Liver (tissue), 9 donors: Measurements from ENCODE around the gene RABGGTA. TPM values are rescaled to one million over a fixed set of nuclear protein-coding genes. Genes with fewer than 3 reads are reported as not detected.

Experiments
- DNase-seq: peaks from one replicate; pipeline ENCODE4 v3.0.0-alpha.2; 2017; ENCODE audit warnings: low spot score
- H3K27ac ChIP-seq, 2 donors: one replicate each; pipeline ENCODE4 v1.7.0; 2013; ENCODE audit warnings: inconsistent platforms in 2 of 2, low read length in 2 of 2, control low read depth in 1 of 2, low read depth in 1 of 2, mild to moderate bottlenecking in 1 of 2
- H3K27me3 ChIP-seq, 4 donors: one replicate each; pipeline versions ENCODE4 v1.6.1 to v1.7.0; 2013; ENCODE audit warnings: low read length in 3 of 4, inconsistent platforms in 1 of 4, mild to moderate bottlenecking in 1 of 4, moderate library complexity in 1 of 4; ENCODE audit not compliant: control insufficient read depth in 4 of 4, insufficient read depth in 4 of 4
- H3K36me3 ChIP-seq, 4 donors: one replicate each; pipeline versions ENCODE4 v1.6.1 to v1.7.0; 2013; ENCODE audit warnings: low read length in 3 of 4, mild to moderate bottlenecking in 3 of 4, low read depth in 1 of 4, moderate library complexity in 1 of 4; ENCODE audit not compliant: control insufficient read depth in 4 of 4, insufficient read depth in 3 of 4
- H3K4me1 ChIP-seq, 4 donors: one replicate each; pipeline versions ENCODE4 v1.6.1 to v1.7.0; 2013; ENCODE audit warnings: low read length in 3 of 4, mild to moderate bottlenecking in 3 of 4, moderate library complexity in 1 of 4; ENCODE audit not compliant: control insufficient read depth in 4 of 4, insufficient read depth in 4 of 4
- H3K4me3 ChIP-seq, 3 donors: one replicate each; pipeline versions ENCODE4 v1.6.1 to v1.7.0; 2013; ENCODE audit warnings: low read length in 3 of 3, control low read depth in 1 of 3, low read depth in 1 of 3, mild to moderate bottlenecking in 1 of 3
- H3K9ac ChIP-seq, 2 donors: one replicate each; pipeline ENCODE4 v1.7.0; 2013; ENCODE audit warnings: low read length in 2 of 2, mild to moderate bottlenecking in 2 of 2, moderate library complexity in 2 of 2, control low read depth in 1 of 2, low read depth in 1 of 2
- H3K9me3 ChIP-seq, 4 donors: one replicate each; pipeline versions ENCODE4 v1.6.1 to v1.7.0; 2013; ENCODE audit warnings: low read length in 3 of 4; ENCODE audit not compliant: control insufficient read depth in 4 of 4
- ATF3 ChIP-seq: IDR thresholded peaks from 2 replicates; pipeline ENCODE4 v1.6.1; 2016; ENCODE audit warnings: antibody characterized with exemption
- CTCF ChIP-seq: fragments of 150-350 bp; IDR thresholded peaks from 2 replicates; pipeline ENCODE4 v1.5.1; 2017; ENCODE audit warnings: improper control_type of control experiment, low read depth, low read length; ENCODE audit not compliant: missing input control
- EGR1 ChIP-seq, 2 donors: IDR thresholded peaks; 2 replicates each; pipeline ENCODE4 v1.6.1; 2016 to 2018; ENCODE audit warnings: antibody characterized with exemption in 2 of 2, low read depth in 2 of 2
- FOXA1 ChIP-seq: IDR thresholded peaks from 2 replicates; pipeline ENCODE4 v1.6.1; 2016; ENCODE audit warnings: antibody characterized with exemption
- FOXA2 ChIP-seq: IDR thresholded peaks from 2 replicates; pipeline ENCODE4 v1.6.1; 2016; ENCODE audit warnings: antibody characterized with exemption
- GABPA ChIP-seq, 2 donors: IDR thresholded peaks in 1 of 2; conservative IDR thresholded peaks in 1 of 2; 2 replicates each; pipeline ENCODE4 v1.6.1; 2016; ENCODE audit warnings: antibody characterized with exemption in 2 of 2, mild to moderate bottlenecking in 1 of 2, moderate library complexity in 1 of 2
- HNF4A ChIP-seq, 2 donors: conservative IDR thresholded peaks; 2 replicates each; pipeline ENCODE4 v1.6.1; 2016; ENCODE audit warnings: antibody characterized with exemption in 2 of 2, mild to moderate bottlenecking in 2 of 2
- HNF4G ChIP-seq: IDR thresholded peaks from 2 replicates; pipeline ENCODE4 v1.6.1; 2016; ENCODE audit warnings: antibody characterized with exemption
- JUND ChIP-seq, 2 donors: IDR thresholded peaks; 2 replicates each; pipeline ENCODE4 v1.6.1; 2016; ENCODE audit warnings: antibody characterized with exemption in 2 of 2
- MAX ChIP-seq: IDR thresholded peaks from 2 replicates; pipeline ENCODE4 v1.6.1; 2016; ENCODE audit warnings: antibody characterized with exemption
- NR2F2 ChIP-seq: IDR thresholded peaks from 2 replicates; pipeline ENCODE4 v1.6.1; 2016; ENCODE audit warnings: antibody characterized with exemption
- RAD21 ChIP-seq, 2 donors: IDR thresholded peaks; 2 replicates each; pipeline ENCODE4 v1.6.1; 2016; ENCODE audit warnings: antibody characterized with exemption in 2 of 2, mild to moderate bottlenecking in 2 of 2
- REST ChIP-seq: IDR thresholded peaks from 2 replicates; pipeline ENCODE4 v1.6.1; 2016; ENCODE audit warnings: antibody characterized with exemption, mild to moderate bottlenecking
- RXRA ChIP-seq, 2 donors: IDR thresholded peaks; 2 replicates each; pipeline ENCODE4 v1.6.1; 2017 to 2018; ENCODE audit warnings: antibody characterized with exemption in 2 of 2, mild to moderate bottlenecking in 1 of 2
- SP1 ChIP-seq: IDR thresholded peaks from 2 replicates; pipeline ENCODE4 v1.6.1; 2018; ENCODE audit warnings: antibody characterized with exemption, mild to moderate bottlenecking
- TAF1 ChIP-seq: conservative IDR thresholded peaks from 2 replicates; pipeline ENCODE4 v1.6.1; 2016; ENCODE audit warnings: antibody characterized with exemption, mild to moderate bottlenecking
- YY1 ChIP-seq: IDR thresholded peaks from 2 replicates; pipeline ENCODE4 v1.6.1; 2016; ENCODE audit warnings: antibody characterized with exemption, mild to moderate bottlenecking
- ZBTB33 ChIP-seq: IDR thresholded peaks from 2 replicates; pipeline ENCODE4 v1.6.1; 2016; ENCODE audit warnings: antibody characterized with exemption
- WGBS: extraction: QIAGEN DNeasy Blood & Tissue Kit; methylation state at CpG from one replicate; pipeline ENCODE4 v1.1.7; 2013; 5-methylcytosine and 5-hydroxymethylcytosine counted together
- polyA plus RNA-seq, 2 donors: library from polyadenylated mRNA; stranded (reverse) in 1 of 2; unstranded in 1 of 2; fragments of 200-250 nt in 1 of 2; fragments of >200 nt in 1 of 2; fragmentation: Nextera tagmentation in 1 of 2; extraction: Ambion mirVana in 1 of 2; gene quantifications; one replicate each; pipeline versions ENCODE4 v1.2.1 to v1.2.3, GENCODE V29; 2013 to 2015
- total RNA-seq, 2 donors: library from RNA; depleted of rRNA; stranded (reverse); fragments of >200 nt; gene quantifications; one replicate each; pipeline ENCODE4 v1.2.3, GENCODE V29; 2014
- donor health status: healthy.
- donor health status: healthy.
- donor health status: healthy.
- donor health status: healthy.
- donor health status: healthy.

The RABGGTA gene
- total and polyA plus RNA-seq, 4 donors: 7.5 to 19.7 (median 13.2) TPM

GRCh38 chr14:24247422-24247821 lies 24.0 kb downstream of the RABGGTA start:
- no peaks in the 10 kb centered on the region for H3K36me3 ChIP-seq
- WGBS: 86% methylated on average over 7 of the region's 7 CpGs
- peak overlapping the region in 1 of 2 donors; percentile 61 for H3K27ac ChIP-seq
- no peaks in the 10 kb centered on the region for H3K9me3 ChIP-seq
- H3K27me3 ChIP-seq: no peaks in the 10 kb centered on the region
- H3K4me1 ChIP-seq: peaks cover 2 to 13% (median 5%) of the 10 kb centered on the region in 4 donors
- H3K9ac ChIP-seq: no peak overlapping the region
- DNase-seq: no peak
- no peak for TF ChIP-seq FOXA1
- TF ChIP-seq HNF4A (conservative IDR thresholded peaks at IDR 0.05): no peak
- TF ChIP-seq REST: no peak
- no peak for TF ChIP-seq MAX
- TF ChIP-seq RXRA (IDR thresholded peaks at IDR 0.05): no peak
- no peak for TF ChIP-seq ZBTB33
- TF ChIP-seq EGR1 (IDR thresholded peaks at IDR 0.05; ENCODE audit: low read depth in 2 of 2): no peak
- no peak for TF ChIP-seq JUND (IDR thresholded peaks at IDR 0.05)
- no peak for TF ChIP-seq SP1
- TF ChIP-seq YY1: no peak
- TF ChIP-seq FOXA2: no peak
- no peak for TF ChIP-seq NR2F2
- no peak for TF ChIP-seq RAD21 (IDR thresholded peaks at IDR 0.05)
- no peak for TF ChIP-seq CTCF
- no peak for TF ChIP-seq GABPA (IDR thresholded peaks at IDR 0.05 in 1 of 2, conservative IDR thresholded peaks at IDR 0.05 in 1 of 2)
- TF ChIP-seq ATF3: no peak
- no peak for TF ChIP-seq HNF4G
- no peak for TF ChIP-seq TAF1
- no peak overlapping the region for H3K4me3 ChIP-seq
